NCI-H2171 (cell line): ENCODE data around the gene INSIG1.

Experiments
- DNase-seq: peaks from one replicate; lab custom pipeline; 2025; lab: John Stamatoyannopoulos, UW

Gene INSIG1

DNA sequence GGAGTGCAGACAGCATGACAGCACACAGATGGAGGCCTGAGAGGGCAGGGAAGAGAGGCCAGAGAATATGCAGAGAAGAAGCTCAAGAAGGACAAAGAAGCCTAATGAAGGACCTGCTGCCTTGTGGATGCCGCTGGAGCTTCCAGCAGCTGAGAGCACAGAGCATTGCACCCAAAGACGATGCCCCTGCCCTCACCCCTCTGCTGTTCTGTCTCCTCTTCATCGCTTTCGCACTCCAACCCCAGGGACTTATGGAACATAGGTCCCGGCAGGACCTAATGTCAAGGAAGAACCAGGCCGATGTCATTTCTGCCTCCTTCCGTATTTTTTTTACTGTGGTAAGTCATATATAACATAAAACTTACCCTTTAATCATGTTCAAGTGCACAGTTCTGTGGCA is 12.3 kb upstream of the INSIG1 start:
- DNase-seq: no peak

DNA sequence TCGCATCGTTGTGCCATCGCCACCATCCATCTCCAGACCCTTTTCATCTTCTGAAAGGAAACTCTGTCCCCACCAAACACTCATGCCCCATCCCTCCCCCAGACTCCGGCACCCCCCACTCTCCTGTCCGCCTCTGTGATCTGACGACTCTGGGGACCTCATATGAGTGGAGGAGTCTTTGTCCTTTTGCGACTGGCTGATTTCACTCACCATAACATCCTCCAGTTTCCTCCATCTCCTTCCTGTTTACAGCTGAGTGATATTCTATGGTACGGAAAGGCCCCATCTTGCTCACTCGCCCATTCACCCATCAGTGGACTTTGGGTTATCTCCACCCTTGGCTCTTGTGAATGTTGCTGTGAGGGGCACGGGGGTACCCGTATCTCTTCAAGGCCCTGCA is 11.8 kb upstream of the INSIG1 start:
- DNase-seq: no peak

DNA sequence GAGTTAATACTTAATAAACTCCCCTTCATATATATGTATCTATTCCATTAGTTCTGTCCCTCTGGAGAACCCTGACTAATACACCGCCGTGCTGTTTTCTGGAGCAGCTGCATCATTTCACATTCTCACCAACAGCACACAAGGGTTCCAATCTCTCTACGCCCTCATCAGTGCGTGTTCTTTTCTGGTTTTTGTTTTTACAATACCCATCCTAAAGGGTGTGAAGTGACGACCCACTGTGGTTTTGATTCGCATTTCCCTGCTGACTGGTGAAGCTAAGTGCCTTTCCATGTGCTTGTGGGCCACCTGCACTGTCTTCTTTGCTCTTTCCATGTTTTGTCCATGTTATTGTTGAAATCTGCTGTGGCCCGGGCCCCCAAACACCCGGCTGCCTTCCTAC is 11.0 kb upstream of the INSIG1 start:
- no peak for DNase-seq

DNA sequence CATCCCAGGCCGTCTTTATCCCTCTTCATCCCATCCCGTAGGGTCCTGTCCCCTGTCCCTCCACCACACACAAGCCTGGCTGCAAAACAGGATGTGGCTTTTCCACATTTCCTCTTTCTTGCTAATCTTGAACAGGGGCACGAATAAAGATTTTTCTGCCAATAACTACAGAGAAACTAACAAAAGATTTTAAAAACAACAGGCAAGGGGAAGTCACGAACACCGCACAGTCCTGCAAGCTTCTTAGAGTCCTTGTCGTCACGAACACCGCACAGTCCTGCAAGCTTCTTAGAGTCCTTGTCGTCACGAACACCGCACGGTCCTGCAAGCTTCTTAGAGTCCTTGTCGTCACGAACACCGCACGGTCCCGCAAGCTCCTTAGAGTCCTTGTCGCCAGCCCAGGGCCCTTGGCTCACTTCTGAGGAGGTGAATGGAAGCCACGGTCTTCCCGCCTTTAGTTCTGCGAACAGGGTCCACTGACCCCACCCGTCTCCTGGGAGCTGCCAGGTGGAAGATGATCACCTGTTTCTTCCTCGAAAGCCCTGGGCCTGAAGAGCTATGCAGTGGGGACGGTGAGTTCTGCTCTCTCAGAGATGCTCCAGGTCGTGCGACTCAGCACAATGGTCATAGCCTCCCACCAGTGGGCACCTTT is 10.3 kb upstream of the INSIG1 start:
- no peak for DNase-seq

DNA sequence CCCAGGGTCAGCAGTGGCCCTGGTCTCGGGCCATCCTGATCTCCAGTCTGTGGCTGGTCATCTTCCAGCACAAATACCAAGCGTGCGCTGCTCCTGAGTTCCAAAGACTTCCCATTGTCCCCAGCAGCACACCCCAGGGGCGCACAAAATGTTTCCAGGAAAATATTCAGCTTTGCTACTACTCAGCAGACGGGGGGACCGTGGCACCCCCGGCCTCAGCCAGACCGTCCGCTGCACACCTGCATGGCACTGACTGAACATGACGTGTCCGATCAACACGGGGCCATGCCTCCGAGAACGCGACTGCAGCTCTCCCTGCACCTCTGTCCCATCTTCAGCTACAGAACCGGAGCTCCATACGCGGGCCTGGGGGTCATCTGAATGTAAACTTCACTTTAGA is 9.6 kb upstream of the INSIG1 start:
- DNase-seq: no peak

DNA sequence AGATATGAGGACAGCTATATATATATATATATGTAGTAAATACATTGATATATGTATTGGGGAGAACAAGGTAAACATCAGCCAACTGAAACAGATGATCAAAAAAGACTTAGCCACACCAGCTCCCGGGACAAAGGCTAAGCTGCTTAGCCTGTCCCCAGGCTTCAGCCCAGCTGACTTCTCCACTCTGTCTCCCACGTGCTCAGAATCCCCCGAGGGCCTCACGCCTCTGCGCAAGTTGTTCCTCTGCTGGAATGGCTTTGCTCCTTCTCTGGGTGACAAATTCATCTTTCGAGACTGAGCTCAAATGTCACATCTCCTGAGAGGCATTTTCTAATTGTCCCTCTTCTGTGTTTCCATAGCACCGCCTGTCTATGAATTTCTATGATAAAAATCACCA is 8.6 kb upstream of the INSIG1 start:
- DNase-seq: no peak

DNA sequence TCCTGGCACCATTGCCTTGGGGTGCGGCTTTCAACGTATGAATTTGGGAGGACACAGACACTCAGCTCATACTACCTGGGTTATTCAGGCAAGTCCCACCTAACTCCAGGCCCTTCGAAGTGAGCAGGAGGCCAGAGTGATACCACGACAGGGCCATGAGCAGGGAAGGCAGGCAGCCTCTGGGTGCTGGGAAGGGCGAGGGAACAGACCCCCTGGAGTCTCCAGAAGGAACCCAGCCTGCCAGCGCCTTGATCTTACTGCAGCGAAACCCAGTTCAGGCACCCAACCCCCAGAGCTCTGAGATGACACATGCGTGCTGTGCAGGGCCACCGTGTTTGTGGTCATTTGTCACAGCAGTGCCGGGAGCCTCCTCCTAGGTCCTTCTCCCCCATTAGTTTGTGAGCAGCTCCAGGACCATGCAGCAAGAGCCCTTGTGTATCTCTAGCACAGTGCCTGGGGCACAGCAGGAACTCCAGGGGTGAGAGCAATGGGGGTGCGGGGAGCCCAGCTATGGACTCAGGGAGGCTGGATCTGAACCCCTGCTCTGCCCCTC is 7.7 kb upstream of the INSIG1 start:
- no peak for DNase-seq

DNA sequence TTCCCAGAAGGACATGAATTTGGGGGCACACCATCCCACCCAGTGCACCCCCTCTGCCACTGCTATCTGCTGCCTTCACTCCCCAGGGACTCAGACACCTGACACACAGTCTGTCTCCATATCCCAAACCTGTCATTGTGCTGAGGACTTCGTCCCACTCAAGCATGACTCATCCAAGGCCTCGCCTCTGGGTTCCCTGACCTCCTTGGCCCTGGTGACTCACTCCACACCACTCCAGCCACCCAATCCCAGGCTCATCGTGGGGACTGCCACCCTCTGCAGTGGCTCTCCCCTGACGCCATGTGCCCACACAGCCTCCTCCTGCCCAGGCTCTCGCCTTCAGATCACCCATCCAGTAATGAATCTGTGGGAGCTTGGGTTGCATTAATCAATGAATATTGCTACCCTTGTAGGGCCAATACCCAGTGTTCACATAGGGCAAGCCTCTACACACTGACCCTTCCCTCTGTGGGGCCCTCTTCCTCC is 6.6 kb upstream of the INSIG1 start:
- no peak for DNase-seq

DNA sequence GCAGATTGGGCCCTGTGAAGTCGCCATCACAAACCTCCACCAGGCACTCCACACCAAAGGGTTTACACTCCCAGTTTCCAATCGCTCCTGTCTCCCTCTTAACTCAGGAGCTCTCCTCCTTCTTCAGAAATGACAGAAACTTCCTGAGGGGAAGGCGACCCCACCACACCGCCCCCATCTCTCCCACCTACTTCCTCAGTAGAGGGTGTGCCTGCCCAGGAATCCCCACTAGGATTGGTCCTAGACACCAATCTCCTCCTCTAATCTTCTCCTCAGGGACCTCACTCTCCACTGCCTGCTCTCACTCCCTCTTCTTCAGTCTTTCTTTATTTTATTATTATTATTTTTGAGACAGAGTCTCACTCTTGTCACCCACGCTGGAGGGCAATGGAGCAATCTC is 5.9 kb upstream of the INSIG1 start:
- no peak for DNase-seq

DNA sequence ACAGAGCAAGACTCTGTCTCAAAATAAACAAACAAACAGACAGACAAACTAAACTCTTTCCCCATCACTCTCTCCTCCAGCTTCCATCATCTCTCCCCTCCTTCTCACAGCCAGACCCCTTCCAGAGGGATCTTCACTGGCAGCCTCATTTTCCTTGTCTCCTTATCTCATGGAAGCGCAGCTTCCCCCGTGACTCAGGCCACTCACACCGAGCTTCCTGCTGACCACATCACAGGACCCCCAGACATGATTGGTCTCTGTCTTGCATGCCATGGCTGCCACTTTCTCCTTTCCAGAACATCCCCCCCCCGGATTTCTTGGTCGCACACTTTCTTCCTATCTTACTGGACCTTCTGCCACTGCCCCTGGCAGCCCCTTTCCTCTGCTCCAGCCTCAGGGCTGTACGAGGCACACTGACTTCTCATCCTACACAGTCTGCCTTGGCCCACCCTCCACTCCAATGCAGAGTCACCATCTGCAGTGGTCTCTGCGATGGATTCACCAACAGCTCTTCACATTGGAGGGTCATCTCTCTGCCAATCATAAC is 4.9 kb upstream of the INSIG1 start:
- no peak for DNase-seq

DNA sequence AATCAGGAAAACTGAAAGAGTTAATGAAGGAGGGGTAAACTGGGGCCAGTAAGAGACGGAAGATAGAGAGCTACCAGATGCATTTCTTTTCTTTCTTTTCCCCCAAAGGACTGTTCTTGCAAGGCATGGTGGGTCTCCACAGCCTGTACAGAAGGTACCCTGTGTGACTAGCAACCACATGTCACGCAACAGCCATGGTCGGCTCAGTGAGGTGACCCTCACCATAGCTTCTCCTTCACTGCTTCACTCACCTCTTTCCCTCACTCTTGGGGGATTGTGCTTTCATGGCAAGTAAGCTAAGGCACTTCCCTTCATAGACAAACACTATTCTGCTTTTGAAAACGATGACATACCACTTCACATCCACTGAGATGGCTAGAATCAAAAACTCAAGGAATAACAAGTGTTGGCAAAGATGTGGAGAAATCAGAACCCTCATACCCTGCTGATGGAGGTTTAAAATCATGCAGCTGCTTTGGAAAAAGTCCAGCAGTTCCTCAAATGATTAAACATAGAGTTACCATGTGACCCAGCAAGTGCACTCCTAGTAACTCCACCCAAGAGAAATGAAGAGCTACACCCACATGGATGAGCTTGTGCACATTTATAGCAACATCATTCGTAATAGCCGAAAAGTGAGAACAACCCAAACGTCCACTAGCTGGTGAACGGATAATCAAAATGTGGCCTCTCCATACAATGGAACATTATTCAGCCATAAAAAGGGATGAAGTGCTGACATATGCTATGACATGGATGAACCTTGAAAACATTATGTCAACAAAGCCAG is 3.8 kb upstream of the INSIG1 start:
- no peak for DNase-seq

DNA sequence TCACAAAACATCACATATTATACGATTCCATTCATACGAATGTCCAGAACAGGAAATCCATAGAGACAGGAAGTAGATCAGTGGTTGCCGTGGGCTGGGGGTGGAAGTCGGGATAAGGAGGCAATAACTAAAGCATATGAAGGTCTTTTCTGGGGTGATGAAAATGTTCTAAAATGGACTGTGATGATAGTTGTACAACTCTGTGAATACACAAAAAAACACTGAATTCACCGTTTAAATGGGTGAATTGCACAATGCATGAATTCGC is 3.2 kb upstream of the INSIG1 start:
- DNase-seq: no peak

DNA sequence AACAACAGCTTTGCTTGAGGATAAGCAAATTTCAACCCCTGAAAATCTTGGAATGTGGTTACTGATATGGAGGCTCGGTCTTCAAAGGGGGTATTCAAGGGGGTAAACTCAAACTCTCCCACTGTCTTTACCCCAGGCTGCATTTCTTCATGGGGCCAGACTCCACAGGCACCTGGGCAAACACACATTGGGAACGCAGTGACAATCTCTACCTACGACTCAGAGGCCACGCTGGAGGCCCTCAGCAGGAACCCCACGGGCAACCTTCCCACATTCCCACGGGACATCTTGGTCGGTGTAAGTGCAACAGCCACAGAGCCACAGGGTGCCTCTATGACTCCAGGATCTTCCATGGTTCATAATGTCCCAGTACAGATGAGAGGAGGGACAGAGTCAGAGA is 2.2 kb upstream of the INSIG1 start:
- no peak for DNase-seq

DNA sequence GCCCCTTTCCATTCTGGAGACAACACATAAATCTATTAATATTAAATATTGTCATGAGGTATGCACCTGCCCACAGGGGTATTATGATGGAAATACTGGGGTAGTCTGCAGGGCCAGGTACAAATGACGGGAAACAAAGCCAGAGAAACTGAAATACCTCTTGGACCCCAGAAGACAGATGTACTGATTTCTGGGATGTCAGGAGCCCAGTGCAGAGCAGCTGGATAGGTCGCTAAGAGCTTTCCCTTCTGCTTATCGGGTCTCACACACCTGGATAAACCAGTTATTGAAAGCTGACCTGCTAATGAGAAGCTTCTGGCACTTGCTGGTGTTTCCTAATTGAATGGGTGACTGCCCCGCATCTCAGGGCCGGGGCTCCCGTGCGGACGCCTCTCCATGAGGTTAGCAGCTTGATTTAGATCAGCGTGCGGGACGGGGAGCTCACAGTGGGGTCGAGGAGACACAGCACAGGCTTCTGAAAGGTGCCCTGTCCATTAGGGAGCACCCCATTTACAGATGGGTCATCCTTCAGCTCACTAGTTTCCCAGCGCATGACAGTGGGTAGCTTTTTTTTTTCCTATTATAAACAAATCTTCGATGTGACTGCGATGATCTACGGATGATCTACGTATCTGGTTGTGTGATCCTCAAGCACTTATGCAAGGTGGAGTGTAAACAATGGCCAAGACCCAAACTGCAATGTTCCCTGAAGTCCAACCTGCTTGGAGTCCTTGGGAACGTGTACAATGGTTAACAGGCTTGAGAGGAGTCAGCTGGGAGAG is 1.5 kb upstream of the INSIG1 start:
- no peak for DNase-seq

DNA sequence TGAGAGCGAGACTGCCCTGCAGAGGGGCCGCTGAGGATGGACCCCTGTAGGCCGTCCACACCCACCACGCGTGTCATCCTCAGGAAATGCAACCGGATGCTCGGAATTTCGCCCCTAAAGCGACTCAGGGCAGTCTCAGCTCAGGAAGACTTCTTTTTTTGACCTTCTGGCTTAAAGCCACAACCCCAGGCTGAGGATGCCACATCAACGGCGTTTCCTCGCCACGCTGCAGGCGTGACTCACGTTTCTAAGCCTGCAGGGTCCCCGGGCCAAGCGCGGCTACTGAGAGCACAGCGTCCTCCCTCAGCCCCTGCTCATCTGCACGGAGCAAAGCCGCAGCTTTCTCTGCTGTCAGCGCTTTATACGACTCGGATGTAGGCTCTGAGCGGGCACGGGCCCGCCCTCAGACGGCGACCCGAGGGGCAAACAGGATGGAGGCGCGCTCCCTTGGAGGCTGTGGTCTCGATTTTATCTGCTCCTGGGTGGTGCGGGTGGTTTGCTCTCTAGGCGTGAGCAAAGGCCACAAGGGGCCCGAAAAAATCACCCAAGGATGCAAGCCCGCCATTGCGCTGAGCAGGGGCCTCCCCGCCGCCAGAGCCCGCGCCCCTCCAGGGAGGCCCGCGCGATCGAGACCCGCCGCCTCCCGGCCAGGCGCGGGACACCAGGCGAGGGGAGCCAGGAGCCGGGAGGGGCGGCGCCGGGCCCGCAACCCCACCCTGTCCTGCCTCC is 726 bp upstream of the INSIG1 start:
- DNase-seq: peak; percentile 70

DNA sequence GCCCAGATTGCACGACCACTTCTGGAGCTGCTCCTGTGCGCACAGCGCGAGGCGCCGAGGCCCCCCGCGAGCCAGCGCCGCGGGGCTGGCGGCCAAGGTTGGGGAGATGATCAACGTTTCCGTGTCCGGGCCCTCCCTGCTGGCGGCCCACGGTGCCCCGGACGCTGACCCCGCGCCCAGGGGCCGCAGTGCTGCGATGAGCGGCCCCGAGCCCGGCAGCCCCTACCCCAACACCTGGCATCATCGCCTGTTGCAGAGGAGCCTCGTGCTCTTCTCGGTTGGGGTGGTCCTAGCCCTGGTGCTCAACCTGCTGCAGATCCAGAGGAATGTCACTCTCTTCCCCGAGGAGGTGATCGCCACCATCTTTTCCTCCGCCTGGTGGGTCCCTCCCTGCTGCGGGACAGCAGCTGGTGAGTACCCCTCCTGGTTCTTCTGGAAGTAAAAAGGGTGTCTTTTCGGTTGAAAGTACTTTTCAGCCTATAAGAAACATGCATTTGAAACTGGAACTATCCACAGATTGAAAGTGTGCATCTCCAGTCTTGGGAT is 683 bp downstream of the INSIG1 start:
- no peak for DNase-seq

DNA sequence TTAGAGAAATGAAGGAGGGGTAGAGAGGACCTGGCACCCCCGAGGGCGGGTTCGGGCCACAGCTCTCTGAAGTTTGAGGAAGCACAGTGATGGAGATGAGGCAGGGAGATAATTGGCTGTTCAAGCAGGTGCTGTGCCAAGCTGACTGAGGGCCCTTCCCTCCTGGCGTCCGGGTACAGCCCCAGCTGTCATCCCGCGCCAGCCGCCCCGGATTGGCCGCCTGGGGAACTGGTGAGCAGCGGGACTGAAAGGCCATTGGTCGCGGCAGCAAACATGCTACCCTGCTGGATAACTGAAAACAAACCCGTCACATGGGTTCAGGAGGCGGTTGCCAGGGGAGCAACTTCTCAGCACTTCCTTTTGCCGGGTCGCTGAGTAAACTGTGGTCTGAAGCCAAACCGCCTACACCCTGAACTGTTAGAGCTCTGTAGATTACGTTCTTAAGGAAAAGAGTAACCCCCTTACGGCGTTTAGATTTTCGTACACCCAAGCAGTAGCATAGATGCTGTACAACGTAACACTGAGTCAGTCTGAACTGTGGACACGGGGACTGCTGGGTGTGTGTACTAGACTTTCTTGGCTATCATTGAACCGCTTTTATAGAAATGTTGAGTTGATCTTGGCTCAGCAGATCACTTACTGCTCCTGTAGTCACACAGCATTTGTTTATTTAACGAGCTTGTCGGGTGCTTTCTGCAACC is 1.3 kb downstream of the INSIG1 start:
- DNase-seq: peak; percentile 94

DNA sequence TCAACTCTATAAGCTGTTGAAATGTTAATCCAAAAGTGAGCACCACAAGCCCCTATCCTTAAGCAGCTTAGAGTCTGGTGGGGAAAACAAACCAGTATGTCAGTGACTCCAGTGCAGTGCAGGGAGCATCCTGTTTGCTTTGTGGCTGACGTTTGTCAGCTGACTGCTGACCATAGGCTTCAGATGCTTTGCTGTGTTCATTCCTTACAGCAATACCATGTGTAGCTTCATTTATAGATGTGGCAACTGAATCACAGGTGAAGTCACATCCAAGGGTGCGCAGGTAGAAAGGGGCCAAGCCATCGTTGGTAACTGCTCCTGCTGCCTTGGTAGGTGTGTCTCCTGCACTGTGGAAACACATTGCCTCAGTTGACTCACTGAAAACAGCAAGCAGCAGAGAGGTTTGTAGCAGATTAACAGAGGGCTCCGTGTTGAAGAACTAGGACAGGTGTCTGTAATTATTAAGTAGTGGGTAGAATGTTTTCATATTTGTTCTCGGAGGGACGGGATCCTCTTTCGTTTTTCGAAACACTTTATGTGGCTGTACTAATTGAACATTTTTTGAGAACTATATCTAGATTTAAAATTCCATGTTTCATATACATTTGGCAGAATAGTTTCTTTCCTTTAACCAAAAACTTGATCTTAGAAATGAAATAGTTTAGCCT is 2.0 kb downstream of the INSIG1 start:
- DNase-seq: no peak

DNA sequence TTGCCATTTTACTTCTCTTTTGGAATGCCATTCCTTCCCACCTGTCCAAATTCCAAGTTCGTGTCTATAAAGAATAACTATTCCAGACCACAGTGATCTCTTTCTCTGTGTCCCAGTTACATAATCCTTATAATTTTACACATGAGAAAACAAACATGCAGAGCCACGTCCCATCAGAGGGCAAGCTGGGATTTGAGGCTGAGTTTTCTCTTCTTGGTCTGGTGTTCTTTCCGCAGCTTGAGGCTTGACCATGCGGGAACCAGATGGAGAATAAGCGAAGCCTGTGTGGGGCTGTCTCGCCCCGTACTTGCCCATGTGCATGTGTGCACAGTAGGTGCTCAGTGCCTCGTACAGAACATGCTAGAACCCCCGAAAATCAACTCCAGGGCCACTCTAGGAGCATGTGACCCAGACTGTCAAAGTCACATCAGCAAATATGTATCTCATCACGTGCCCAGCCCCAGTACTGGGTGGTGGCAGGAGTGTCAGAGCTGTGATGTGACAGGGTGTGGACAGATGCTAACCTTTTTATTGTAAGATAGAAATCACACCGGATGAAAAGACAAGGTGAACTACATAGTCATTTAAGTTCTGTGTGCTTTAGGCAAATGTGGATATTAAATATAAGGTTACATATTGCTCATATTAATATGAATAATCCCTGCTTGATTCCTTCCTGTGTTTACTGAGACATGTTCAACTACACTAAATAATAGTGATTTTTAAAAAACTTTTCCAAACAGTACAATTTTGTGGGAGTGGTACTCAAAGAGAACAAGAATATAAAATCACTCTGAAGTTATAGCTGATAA is 3.2 kb downstream of the INSIG1 start:
- DNase-seq: no peak
